OCI-LY1 (cell line): ENCODE measurements around the gene SDR39U1.

Experiments
- H2AFZ ChIP-seq: fragments of 200-600 bp; sonication (generic), shearing (Covaris generic); 2 replicates; pipeline ENCODE4 v1.6.0; 2014; ENCODE audit warnings: antibody characterized with exemption, mild to moderate bottlenecking, low read length
- H3F3A ChIP-seq: fragments of 200-600 bp; sonication (generic), shearing (Covaris generic); 2 replicates; pipeline ENCODE4 v1.6.0; 2014; ENCODE audit warnings: mild to moderate bottlenecking, antibody characterized with exemption, low read length, moderate library complexity; ENCODE audit not compliant: insufficient read depth
- H3K27ac ChIP-seq: fragments of 200-600 bp; sonication (generic); 2 replicates; pipeline ENCODE4 v1.5.1; 2014; ENCODE audit warnings: low read length, mixed run types, mild to moderate bottlenecking, low read depth; ENCODE audit not compliant: poor library complexity, severe bottlenecking
- H3K27me3 ChIP-seq: fragments of 200-600 bp; sonication (generic); 2 replicates; pipeline ENCODE4 v1.6.0; 2014; ENCODE audit warnings: antibody characterized with exemption, mild to moderate bottlenecking, low read length, moderate library complexity; ENCODE audit not compliant: insufficient read depth
- H3K36me3 ChIP-seq: fragments of 200-600 bp; sonication (generic); 2 replicates; pipeline ENCODE4 v1.6.1; 2014; ENCODE audit warnings: mild to moderate bottlenecking, antibody characterized with exemption, low read length, moderate library complexity, mixed read lengths; ENCODE audit not compliant: insufficient read depth
- H3K4me1 ChIP-seq: fragments of 200-600 bp; sonication (generic); 2 replicates; pipeline ENCODE4 v1.5.1; 2014; ENCODE audit warnings: mild to moderate bottlenecking, low read length, moderate library complexity; ENCODE audit not compliant: insufficient read depth, severe bottlenecking
- H3K4me2 ChIP-seq: fragments of 200-600 bp; sonication (generic), shearing (Covaris generic); 2 replicates; pipeline ENCODE4 v1.6.1; 2014; ENCODE audit warnings: low read length
- H3K4me3 ChIP-seq: fragments of 200-600 bp; sonication (generic); 2 replicates; pipeline ENCODE4 v1.5.1; 2014; ENCODE audit warnings: low read length, low read depth, mild to moderate bottlenecking, mixed read lengths; ENCODE audit not compliant: poor library complexity, severe bottlenecking
- H3K79me2 ChIP-seq: fragments of 200-600 bp; shearing (Covaris generic); 2 replicates; pipeline ENCODE4 v1.6.1; 2016; ENCODE audit warnings: mixed run types, low read length, mixed read lengths; ENCODE audit not compliant: insufficient read depth
- H3K9ac ChIP-seq: fragments of 200-600 bp; sonication (generic), shearing (Covaris generic); 2 replicates; pipeline ENCODE4 v1.6.1; 2014; ENCODE audit warnings: mild to moderate bottlenecking, low read length, mixed read lengths
- H3K9me2 ChIP-seq: fragments of 200-600 bp; sonication (generic), shearing (Covaris generic); 2 replicates; pipeline ENCODE4 v1.6.1; 2014; ENCODE audit warnings: low read depth, mild to moderate bottlenecking, low read length, mixed read lengths
- H3K9me3 ChIP-seq: fragments of 200-600 bp; shearing (Covaris generic); 2 replicates; pipeline ENCODE4 v1.6.1; 2014; ENCODE audit warnings: low read length, mixed read lengths
- H4K20me1 ChIP-seq: fragments of 200-600 bp; sonication (generic), shearing (Covaris generic); 2 replicates; pipeline ENCODE4 v1.6.0; 2016; ENCODE audit warnings: mild to moderate bottlenecking, low read length; ENCODE audit not compliant: insufficient read depth
- EZH2 ChIP-seq: fragments of 200-600 bp; sonication (generic), shearing (Covaris generic); IDR thresholded peaks from 2 replicates; pipeline ENCODE4 v1.8.0; 2017; ENCODE audit warnings: borderline replicate concordance, mixed run types, mild to moderate bottlenecking, antibody characterized with exemption, low read length, moderate library complexity, mixed read lengths
- TF ChIP-seq, protein P1 (sequence below): fragments of 200-600 bp; sonication (generic), shearing (Covaris generic); IDR thresholded peaks from 2 replicates; pipeline ENCODE4 v1.5.1; 2017; ENCODE audit warnings: mild to moderate bottlenecking, antibody characterized with exemption, low read length, moderate library complexity, mixed read lengths

The SDR39U1 gene

DNA sequence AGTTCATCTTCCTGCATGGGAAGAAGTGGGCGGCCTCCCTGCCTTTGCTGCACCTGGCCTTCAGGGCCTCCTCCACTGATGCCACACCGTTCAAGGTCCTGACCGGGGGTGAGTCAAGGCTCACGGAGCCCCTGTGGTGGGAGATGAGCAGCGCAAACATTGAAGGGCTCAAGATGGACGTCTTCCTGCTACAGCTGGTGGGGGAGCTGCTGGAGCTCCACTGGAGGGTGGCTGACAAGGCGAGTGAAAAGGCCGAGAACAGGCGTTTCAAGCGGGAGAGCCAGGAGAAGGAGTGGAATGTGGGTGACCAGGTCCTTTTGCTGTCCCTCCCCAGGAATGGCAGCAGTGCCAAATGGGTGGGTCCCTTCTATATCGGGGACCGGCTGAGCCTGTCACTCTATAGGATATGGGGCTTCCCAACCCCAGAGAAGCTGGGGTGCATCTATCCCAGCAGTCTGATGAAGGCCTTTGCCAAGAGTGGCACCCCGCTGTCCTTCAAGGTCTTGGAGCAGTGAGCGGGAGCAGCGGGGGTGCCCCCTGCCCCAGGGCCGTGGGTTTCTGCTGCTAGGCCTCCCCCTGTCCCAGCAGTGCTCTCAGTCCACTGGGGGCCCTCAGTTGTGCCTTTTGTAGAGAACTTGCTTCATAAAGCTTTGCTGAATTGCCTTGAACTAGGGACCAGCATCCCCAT, 25.5 kb downstream of the SDR39U1 start:
- no peaks in the 10 kb centered on the region for H3K4me1 ChIP-seq
- 0 out of 2 replicates have a peak, but pooled peaks cover 6% of the 10 kb centered on the region for H3K27me3 ChIP-seq
- no peaks in the 10 kb centered on the region for H3K9me2 ChIP-seq
- H3K27ac ChIP-seq, result no peak overlapping the region
- H3K9ac ChIP-seq, result no peak overlapping the region
- no peaks in the 10 kb centered on the region for H3K9me3 ChIP-seq
- no peak overlapping the region for H2AFZ ChIP-seq
- TF ChIP-seq EZH2, result no peak
- TF ChIP-seq, protein P1, sequence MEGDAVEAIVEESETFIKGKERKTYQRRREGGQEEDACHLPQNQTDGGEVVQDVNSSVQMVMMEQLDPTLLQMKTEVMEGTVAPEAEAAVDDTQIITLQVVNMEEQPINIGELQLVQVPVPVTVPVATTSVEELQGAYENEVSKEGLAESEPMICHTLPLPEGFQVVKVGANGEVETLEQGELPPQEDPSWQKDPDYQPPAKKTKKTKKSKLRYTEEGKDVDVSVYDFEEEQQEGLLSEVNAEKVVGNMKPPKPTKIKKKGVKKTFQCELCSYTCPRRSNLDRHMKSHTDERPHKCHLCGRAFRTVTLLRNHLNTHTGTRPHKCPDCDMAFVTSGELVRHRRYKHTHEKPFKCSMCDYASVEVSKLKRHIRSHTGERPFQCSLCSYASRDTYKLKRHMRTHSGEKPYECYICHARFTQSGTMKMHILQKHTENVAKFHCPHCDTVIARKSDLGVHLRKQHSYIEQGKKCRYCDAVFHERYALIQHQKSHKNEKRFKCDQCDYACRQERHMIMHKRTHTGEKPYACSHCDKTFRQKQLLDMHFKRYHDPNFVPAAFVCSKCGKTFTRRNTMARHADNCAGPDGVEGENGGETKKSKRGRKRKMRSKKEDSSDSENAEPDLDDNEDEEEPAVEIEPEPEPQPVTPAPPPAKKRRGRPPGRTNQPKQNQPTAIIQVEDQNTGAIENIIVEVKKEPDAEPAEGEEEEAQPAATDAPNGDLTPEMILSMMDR, result no peak
- H3K4me3 ChIP-seq, result no peak overlapping the region
- no peak overlapping the region for H3K4me2 ChIP-seq
- H4K20me1 ChIP-seq, result no peaks in the 10 kb centered on the region
- H3F3A ChIP-seq, result no peaks in the 10 kb centered on the region
- no peaks in the 10 kb centered on the region for H3K79me2 ChIP-seq
- no peaks in the 10 kb centered on the region for H3K36me3 ChIP-seq

DNA sequence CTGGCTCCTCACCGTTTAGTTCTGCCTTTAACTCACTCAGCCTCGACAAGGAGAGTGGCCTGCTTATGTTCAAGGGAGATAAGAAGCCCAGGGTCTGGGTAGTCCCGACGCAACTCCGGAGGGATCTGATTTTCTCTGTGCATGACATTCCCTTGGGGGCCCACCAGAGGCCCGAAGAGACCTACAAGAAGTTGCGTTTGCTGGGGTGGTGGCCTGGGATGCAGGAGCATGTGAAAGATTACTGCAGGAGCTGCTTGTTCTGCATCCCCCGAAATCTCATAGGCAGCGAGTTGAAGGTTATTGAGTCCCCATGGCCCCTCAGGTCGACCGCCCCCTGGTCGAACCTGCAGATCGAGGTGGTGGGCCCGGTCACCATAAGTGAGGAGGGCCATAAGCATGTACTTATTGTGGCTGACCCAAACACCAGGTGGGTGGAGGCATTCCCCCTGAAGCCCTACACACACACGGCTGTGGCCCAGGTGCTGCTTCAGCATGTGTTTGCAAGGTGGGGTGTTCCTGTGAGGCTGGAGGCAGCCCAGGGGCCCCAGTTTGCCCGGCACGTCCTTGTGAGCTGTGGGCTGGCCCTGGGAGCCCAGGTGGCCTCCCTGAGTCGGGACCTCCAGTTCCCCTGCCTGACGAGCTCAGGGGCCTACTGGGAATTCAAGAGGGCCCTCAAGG, 26.2 kb downstream of the SDR39U1 start:
- H3K79me2 ChIP-seq, result no peaks in the 10 kb centered on the region
- no peaks in the 10 kb centered on the region for H3K36me3 ChIP-seq
- no peaks in the 10 kb centered on the region for H4K20me1 ChIP-seq
- H2AFZ ChIP-seq, result no peak overlapping the region
- H3K4me3 ChIP-seq, result no peak overlapping the region
- no peaks in the 10 kb centered on the region for H3K9me2 ChIP-seq
- no peak overlapping the region for H3K9ac ChIP-seq
- TF ChIP-seq EZH2, result no peak
- TF ChIP-seq, protein P1, result no peak
- H3K4me2 ChIP-seq, result no peak overlapping the region
- no peak overlapping the region for H3K27ac ChIP-seq
- no peaks in the 10 kb centered on the region for H3K4me1 ChIP-seq
- H3K27me3 ChIP-seq, result 0 out of 2 replicates have a peak, but pooled peaks cover 6% of the 10 kb centered on the region
- no peaks in the 10 kb centered on the region for H3F3A ChIP-seq
- no peaks in the 10 kb centered on the region for H3K9me3 ChIP-seq

DNA sequence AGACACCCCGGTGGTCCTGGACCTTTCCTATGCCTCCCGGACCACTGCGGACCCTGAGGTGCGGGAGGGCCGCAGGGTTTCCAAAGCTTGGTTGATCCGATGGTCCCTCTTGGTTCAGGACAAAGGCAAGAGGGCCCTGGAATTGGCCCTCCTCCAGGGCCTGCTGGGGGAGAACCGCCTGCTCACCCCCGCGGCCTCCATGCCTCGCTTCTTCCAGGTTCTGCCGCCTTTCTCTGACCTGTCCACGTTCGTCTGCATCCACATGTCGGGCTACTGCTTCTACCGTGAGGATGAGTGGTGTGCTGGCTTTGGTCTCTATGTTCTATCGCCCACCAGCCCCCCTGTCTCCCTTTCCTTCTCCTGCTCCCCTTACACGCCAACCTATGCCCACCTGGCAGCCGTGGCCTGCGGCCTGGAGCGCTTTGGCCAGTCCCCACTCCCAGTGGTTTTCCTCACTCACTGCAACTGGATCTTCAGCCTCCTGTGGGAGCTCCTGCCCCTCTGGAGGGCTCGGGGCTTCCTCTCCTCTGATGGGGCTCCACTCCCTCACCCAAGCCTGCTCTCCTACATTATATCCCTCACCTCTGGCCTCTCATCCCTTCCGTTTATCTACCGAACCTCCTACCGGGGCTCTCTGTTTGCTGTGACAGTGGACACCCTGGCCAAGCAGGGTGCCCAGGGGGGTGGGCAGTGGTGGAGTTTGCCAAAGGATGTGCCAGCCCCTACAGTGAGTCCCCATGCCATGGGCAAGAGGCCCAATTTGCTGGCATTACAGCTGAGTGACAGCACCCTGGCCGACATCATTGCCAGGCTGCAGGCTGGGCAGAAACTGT, 26.9 kb downstream of the SDR39U1 start:
- Histone ChIP-seq H3K9ac (no peak overlapping the region), H3K4me3 (no peak overlapping the region), H3K9me3 (no peaks in the 10 kb centered on the region), H3K27ac (no peak overlapping the region), H3K9me2 (no peaks in the 10 kb centered on the region), H4K20me1 (no peaks in the 10 kb centered on the region), H3K27me3 (0 out of 2 replicates have a peak, but pooled peaks cover 6% of the 10 kb centered on the region), H3K4me1 (no peaks in the 10 kb centered on the region), H3K79me2 (no peaks in the 10 kb centered on the region), H2AFZ (no peak overlapping the region), H3F3A (no peaks in the 10 kb centered on the region), H3K4me2 (no peak overlapping the region), H3K36me3 (no peaks in the 10 kb centered on the region)
- no peak for TF ChIP-seq EZH2
- TF ChIP-seq, protein P1, result no peak
